K562 (cell line): ENCODE measurements around the gene NDUFV2. TPM values are rescaled to one million over a fixed set of nuclear protein-coding genes. Genes with fewer than 3 reads are reported as not detected.

Experiments
- ATAC-seq: fragments of 200-7000 bp; cut with Tn5 transposase; 3 replicates; pipeline ENCODE4 v1.9.1; 2020; ENCODE audit warnings: moderate library complexity
- BruUV-seq: library from RNA; stranded (reverse); fragments of 400-500 nt; replicated peaks from 2 replicates; lab custom pipeline; 2021; lab: Mats Ljungman, UMichigan
- CTCF ChIA-PET: fragments of 300-600 bp; formaldehyde crosslinking; extraction: SDS; loops from one replicate; lab custom pipeline; 2021; ENCODE audit warnings: low intra/inter-chr PET ratio; lab: Yijun Ruan, JAX
- POLR2A ChIA-PET: fragments of 300-600, 350-650 bp; sonication (Branson Sonifier 250); formaldehyde crosslinking; extraction: SDS; loops from one replicate; lab custom pipeline; 2021; ENCODE audit warnings: antibody characterized with exemption, inconsistent platforms; lab: Yijun Ruan, JAX
- DNase-seq, 4 experiments: peaks; one replicate each; pipeline versions ENCODE4 v3.0.0 to v3.0.0-alpha.2; 2011 to 2018; ENCODE audit warnings: low spot score in 3 of 4, mixed read lengths in 3 of 4; ENCODE audit errors: extremely low read depth in 1 of 4
- FAIRE-seq: peaks from 2 replicates; lab custom pipeline; 2011; peaks lifted over from hg19 to GRCh38; lab: Jason Lieb, UNC
- H2AFZ ChIP-seq: 2 replicates; pipeline ENCODE4 v1.6.0; 2011; ENCODE audit warnings: low read depth, low read length, control low read depth, inconsistent platforms
- H3K27ac ChIP-seq: fragments of 200-600 bp; 3 replicates; pipeline ENCODE4 v1.8.0; 2011; ENCODE audit warnings: low read depth, mild to moderate bottlenecking, control low read depth, inconsistent platforms, low read length, moderate library complexity, mixed read lengths; ENCODE audit errors: extremely low read depth
- H3K27me3 ChIP-seq, 2 experiments: fragments of 300-600 bp in 1 of 2; 2 replicates in 1 of 2; 3 replicates in 1 of 2; pipeline versions ENCODE4 v1.6.0 to v1.8.0; 2011; ENCODE audit warnings: inconsistent platforms in 2 of 2, low read length in 2 of 2, mild to moderate bottlenecking in 1 of 2, mixed read lengths in 1 of 2, moderate library complexity in 1 of 2; ENCODE audit not compliant: control insufficient read depth in 2 of 2, insufficient read depth in 2 of 2
- H3K36me3 ChIP-seq: fragments of 300-600 bp; 3 replicates; pipeline ENCODE4 v1.8.0; 2011; ENCODE audit warnings: mild to moderate bottlenecking, low read length, inconsistent platforms; ENCODE audit not compliant: control insufficient read depth, insufficient read depth
- H3K4me1 ChIP-seq, 2 experiments: fragments of 200-600 bp in 1 of 2; replicated peaks in 1 of 2; 2 replicates in 1 of 2; 3 replicates in 1 of 2; pipeline versions ENCODE4 v1.5.1 to v1.8.0; 2011; ENCODE audit warnings: inconsistent platforms in 2 of 2, low read length in 2 of 2, mild to moderate bottlenecking in 1 of 2, mixed read lengths in 1 of 2, moderate library complexity in 1 of 2; ENCODE audit not compliant: control insufficient read depth in 2 of 2, insufficient read depth in 2 of 2
- H3K4me2 ChIP-seq: 2 replicates; pipeline ENCODE4 v1.6.1; 2011; ENCODE audit warnings: low read length, control low read depth, inconsistent platforms, mixed read lengths; ENCODE audit not compliant: insufficient read depth
- H3K4me3 ChIP-seq: fragments of 200-600 bp; sonication (generic), shearing (Covaris generic); 2 replicates; pipeline ENCODE4 v1.5.1; 2016; ENCODE audit warnings: control low read depth, inconsistent platforms
- H3K79me2 ChIP-seq: fragments of 200-600 bp; 3 replicates; pipeline ENCODE4 v1.8.0; 2011; ENCODE audit warnings: low read length, inconsistent platforms; ENCODE audit not compliant: control insufficient read depth, insufficient read depth
- H3K9ac ChIP-seq, 2 experiments: 2 replicates each; pipeline versions ENCODE4 v1.6.0 to v1.6.1; 2011; ENCODE audit warnings: low read depth in 2 of 2, low read length in 2 of 2, control low read depth in 1 of 2, inconsistent platforms in 1 of 2, mild to moderate bottlenecking in 1 of 2, mixed read lengths in 1 of 2; ENCODE audit not compliant: insufficient read depth in 1 of 2
- H3K9me1 ChIP-seq: one replicate; pipeline ENCODE4 v1.6.0; 2011; ENCODE audit warnings: inconsistent platforms, mild to moderate bottlenecking, low read length, moderate library complexity; ENCODE audit not compliant: control insufficient read depth, insufficient read depth
- H3K9me3 ChIP-seq: replicated peaks from 2 replicates; pipeline ENCODE4 v1.5.1; 2011; ENCODE audit warnings: low read depth, low read length, inconsistent platforms; ENCODE audit not compliant: control insufficient read depth, insufficient read depth
- H4K20me1 ChIP-seq: replicated peaks from 2 replicates; pipeline ENCODE4 v1.6.1; 2011; ENCODE audit warnings: low read length, inconsistent platforms, mixed read lengths; ENCODE audit not compliant: control insufficient read depth, insufficient read depth
- ARHGAP35 ChIP-seq: fragments of 450-650 bp; IDR thresholded peaks from 2 replicates; pipeline ENCODE4 v1.6.1; 2018; ENCODE audit not compliant: partially characterized antibody
- DDX20 ChIP-seq: fragments of 450-650 bp; IDR thresholded peaks from 2 replicates; pipeline ENCODE4 v1.6.1; 2016; ENCODE audit warnings: missing genetic modification characterization, low read depth, mild to moderate bottlenecking, missing compliant biosample characterization, moderate library complexity
- DPF2 ChIP-seq: fragments of 450-650 bp; IDR thresholded peaks from 2 replicates; pipeline ENCODE4 v1.6.1; 2016
- ESRRB ChIP-seq: fragments of 250-450 bp; sonication (Bioruptor Pico); IDR thresholded peaks from 2 replicates; pipeline ENCODE4 v1.5.0; 2020; ENCODE audit warnings: mild to moderate bottlenecking, moderate library complexity, borderline replicate concordance
- LARP7 ChIP-seq: fragments of 450-650 bp; IDR thresholded peaks from 2 replicates; pipeline ENCODE4 v1.6.1; 2016
- PHF20 ChIP-seq: fragments of 450-650 bp; IDR thresholded peaks from 2 replicates; pipeline ENCODE4 v1.6.1; 2018; ENCODE audit not compliant: partially characterized antibody
- RBM39 ChIP-seq: fragments of 200-400 bp; formaldehyde crosslinking; optimal IDR thresholded peaks from 2 replicates; pipeline ENCODE3; 2018; ENCODE audit warnings: low read depth, low read length
- TFAP4 ChIP-seq: sonication (generic); formaldehyde crosslinking; IDR thresholded peaks from 2 replicates; pipeline ENCODE4 v1.8.0; 2022; ENCODE audit warnings: missing genetic modification reagents, mild to moderate bottlenecking, moderate library complexity, borderline replicate concordance
- THRAP3 ChIP-seq: fragments of 450-650 bp; IDR thresholded peaks from 2 replicates; pipeline ENCODE4 v1.6.1; 2016; ENCODE audit warnings: mild to moderate bottlenecking, inconsistent platforms, borderline replicate concordance
- ZBTB1 ChIP-seq: sonication (generic); formaldehyde crosslinking; IDR thresholded peaks from 2 replicates; pipeline ENCODE4 v1.8.1; 2023; ENCODE audit warnings: missing genetic modification reagents, low read depth, mild to moderate bottlenecking, borderline replicate concordance
- ZC3H8 ChIP-seq: fragments of 450-650 bp; IDR thresholded peaks from 2 replicates; pipeline ENCODE4 v1.6.1; 2017
- ZNF165 ChIP-seq: fragments of 250-450 bp; sonication (Bioruptor Pico); IDR thresholded peaks from 2 replicates; pipeline ENCODE4 v1.4.0; 2020; ENCODE audit warnings: borderline replicate concordance
- ZNF511 ChIP-seq: sonication (generic); formaldehyde crosslinking; IDR thresholded peaks from 2 replicates; pipeline ENCODE4 v1.8.0; 2022; ENCODE audit warnings: mild to moderate bottlenecking, missing genetic modification reagents
- ZNF77 ChIP-seq: fragments of 250-450 bp; sonication (Bioruptor Pico); IDR thresholded peaks from 2 replicates; pipeline ENCODE4 v1.5.0; 2020
- WGBS: fragments of 100-300 bp; shearing (Covaris generic); methylation state at CpG from one replicate; pipeline ENCODE4 v1.1.6; 2016; ENCODE audit warnings: low coverage, mixed read lengths; ENCODE audit not compliant: insufficient coverage; ENCODE audit errors: missing lambda C conversion rate; 5-methylcytosine and 5-hydroxymethylcytosine counted together
- in situ Hi-C: fragments of 300-500 bp; cut with MboI; formaldehyde crosslinking; loops from 4 replicates; pipeline ENCODE4 v1.15.0; 2018; ENCODE audit warnings: inconsistent platforms, mixed read lengths
- intact Hi-C: fragments of 100-400 bp; cut with micrococcal nuclease; formaldehyde crosslinking; loops from 2 replicates; pipeline ENCODE4 v1.14.2; 2022
- polyA plus RNA-seq, 8 experiments: library from polyadenylated mRNA; depleted of rRNA in 4 of 8; stranded (reverse) in 5 of 8; unstranded in 3 of 8; fragments of >200 nt; fragmentation: Nextera tagmentation in 2 of 8; fragmentation: Illumina TruSeq in 1 of 8; extraction: Ambion mirVana in 2 of 8; extraction: Trizol in 1 of 8; gene quantifications; 2 replicates each; pipeline versions ENCODE4 v1.2.1 to v1.2.3, GENCODE V29; 2011 to 2014; ENCODE audit warnings: inconsistent platforms in 1 of 8, missing spikeins in 1 of 8
- total RNA-seq, 7 experiments: library from RNA; depleted of rRNA in 6 of 7; stranded (reverse); fragments of >200 nt in 6 of 7; fragmentation: Illumina TruSeq in 2 of 7; extraction: Trizol in 2 of 7; gene quantifications; 2 replicates each; pipeline versions ENCODE4 v1.2.1 to v1.2.3, GENCODE V29; 2011 to 2021; ENCODE audit warnings: low replicate concordance in 1 of 7
- TF ChIP-seq, protein P1 (sequence below): fragments of 450-650 bp; IDR thresholded peaks from 2 replicates; pipeline ENCODE4 v1.6.1; 2018; ENCODE audit warnings: mild to moderate bottlenecking, low read depth; ENCODE audit not compliant: partially characterized antibody
- TF ChIP-seq, protein P2 (sequence below): fragments of 250-450 bp; sonication (Bioruptor Pico); IDR thresholded peaks from 2 replicates; pipeline ENCODE4 v1.4.0; 2020
- TF ChIP-seq, protein P3 (sequence below): fragments of 200-800 bp; sonication (Bioruptor generic); IDR thresholded peaks from 2 replicates; pipeline ENCODE4 v1.6.1; 2017; ENCODE audit warnings: missing genetic modification characterization, missing compliant biosample characterization

The NDUFV2 gene
- total and polyA plus RNA-seq, 9 of the 15 experiments (the other 6 are each of a cell fraction or from before 2014, with no cell fraction given): 213 to 550 (median 384) TPM

- intact Hi-C loops: no loop called here
- WGBS: 55% methylated on average over 4 of the region's 4 CpGs
- CTCF ChIA-PET: no interaction called here
- TF ChIP-seq, protein P1, sequence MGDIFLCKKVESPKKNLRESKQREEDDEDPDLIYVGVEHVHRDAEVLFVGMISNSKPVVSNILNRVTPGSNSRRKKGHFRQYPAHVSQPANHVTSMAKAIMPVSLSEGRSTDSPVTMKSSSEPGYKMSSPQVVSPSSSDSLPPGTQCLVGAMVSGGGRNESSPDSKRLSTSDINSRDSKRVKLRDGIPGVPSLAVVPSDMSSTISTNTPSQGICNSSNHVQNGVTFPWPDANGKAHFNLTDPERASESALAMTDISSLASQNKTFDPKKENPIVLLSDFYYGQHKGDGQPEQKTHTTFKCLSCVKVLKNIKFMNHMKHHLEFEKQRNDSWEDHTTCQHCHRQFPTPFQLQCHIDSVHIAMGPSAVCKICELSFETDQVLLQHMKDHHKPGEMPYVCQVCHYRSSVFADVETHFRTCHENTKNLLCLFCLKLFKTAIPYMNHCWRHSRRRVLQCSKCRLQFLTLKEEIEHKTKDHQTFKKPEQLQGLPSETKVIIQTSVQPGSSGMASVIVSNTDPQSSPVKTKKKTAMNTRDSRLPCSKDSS: no peak
- TF ChIP-seq ZBTB1: no peak
- TF ChIP-seq TFAP4: no peak
- no peak for TF ChIP-seq ZNF165 (CRISPR knock-in tag)
- TF ChIP-seq ZNF77 (CRISPR knock-in tag): no peak
- no peak for TF ChIP-seq PHF20
- TF ChIP-seq RBM39: no peak
- TF ChIP-seq THRAP3: no peak
- TF ChIP-seq, protein P2, sequence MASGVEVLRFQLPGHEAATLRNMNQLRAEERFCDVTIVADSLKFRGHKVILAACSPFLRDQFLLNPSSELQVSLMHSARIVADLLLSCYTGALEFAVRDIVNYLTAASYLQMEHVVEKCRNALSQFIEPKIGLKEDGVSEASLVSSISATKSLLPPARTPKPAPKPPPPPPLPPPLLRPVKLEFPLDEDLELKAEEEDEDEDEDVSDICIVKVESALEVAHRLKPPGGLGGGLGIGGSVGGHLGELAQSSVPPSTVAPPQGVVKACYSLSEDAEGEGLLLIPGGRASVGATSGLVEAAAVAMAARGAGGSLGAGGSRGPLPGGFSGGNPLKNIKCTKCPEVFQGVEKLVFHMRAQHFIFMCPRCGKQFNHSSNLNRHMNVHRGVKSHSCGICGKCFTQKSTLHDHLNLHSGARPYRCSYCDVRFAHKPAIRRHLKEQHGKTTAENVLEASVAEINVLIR (CRISPR knock-in tag): no peak
- no peak for TF ChIP-seq ZC3H8
- no peak for TF ChIP-seq DDX20 (tag)
- peak; percentile 82 for TF ChIP-seq LARP7
- TF ChIP-seq ESRRB (CRISPR knock-in tag): no peak
- TF ChIP-seq ZNF511 (CRISPR knock-in tag): no peak
- TF ChIP-seq, protein P3, sequence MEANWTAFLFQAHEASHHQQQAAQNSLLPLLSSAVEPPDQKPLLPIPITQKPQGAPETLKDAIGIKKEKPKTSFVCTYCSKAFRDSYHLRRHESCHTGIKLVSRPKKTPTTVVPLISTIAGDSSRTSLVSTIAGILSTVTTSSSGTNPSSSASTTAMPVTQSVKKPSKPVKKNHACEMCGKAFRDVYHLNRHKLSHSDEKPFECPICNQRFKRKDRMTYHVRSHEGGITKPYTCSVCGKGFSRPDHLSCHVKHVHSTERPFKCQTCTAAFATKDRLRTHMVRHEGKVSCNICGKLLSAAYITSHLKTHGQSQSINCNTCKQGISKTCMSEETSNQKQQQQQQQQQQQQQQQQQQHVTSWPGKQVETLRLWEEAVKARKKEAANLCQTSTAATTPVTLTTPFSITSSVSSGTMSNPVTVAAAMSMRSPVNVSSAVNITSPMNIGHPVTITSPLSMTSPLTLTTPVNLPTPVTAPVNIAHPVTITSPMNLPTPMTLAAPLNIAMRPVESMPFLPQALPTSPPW (CRISPR knock-in tag): no peak
- TF ChIP-seq ARHGAP35: no peak
- TF ChIP-seq DPF2: peak; percentile 82
Observed at GRCh38 chr18:9172506-9173127, 70.1 kb downstream of the NDUFV2 start.

More at GRCh38 chr18:9172506-9173127, 70.1 kb downstream of the NDUFV2 start:
- H3K27me3 ChIP-seq: no peaks in the 10 kb centered on the region
- no peak overlapping the region for H3K4me3 ChIP-seq
- H3K9me1 ChIP-seq: no peaks in the 10 kb centered on the region
- H2AFZ ChIP-seq: no peak overlapping the region
- peak overlapping the region; percentile 11; the same call in 1 of the 3 replicates for H3K27ac ChIP-seq
- DNase-seq (peak in 1 of 4 experiments; percentile 50), ATAC-seq (peak; percentile 81), FAIRE-seq (peak; percentile 52)
- H3K79me2 ChIP-seq: peaks cover 56% of the 10 kb centered on the region
- no peak overlapping the region for H3K9ac ChIP-seq
- POLR2A ChIA-PET: interaction anchor here (0.6 to 0.8 kb wide), 2 partner anchors 16 to 548 kb away, joined by 3 read pairs; no protein-coding TSS in a partner anchor
- H4K20me1 ChIP-seq: no peaks in the 10 kb centered on the region
- H3K4me2 ChIP-seq: peak overlapping the region; percentile 3; the same call in 1 of the 2 replicates
- in situ Hi-C loops: no loop called here
- peaks cover 6 to 9% of the 10 kb centered on the region in 2 experiments; a peak in 3 of 5 replicates for H3K4me1 ChIP-seq
- no TSS peak for BruUV-seq
- no peaks in the 10 kb centered on the region for H3K36me3 ChIP-seq
- H3K9me3 ChIP-seq: no peaks in the 10 kb centered on the region
